ENCODE results near the gene AMPD3. TPM values are rescaled to one million over a fixed set of nuclear protein-coding genes. Genes with fewer than 3 reads are reported as not detected.
A peak's percentile ranks its signal among the peaks of the same experiment; 100 is the strongest.
"Not testable (repeated sequence)": the region's sequence is repeated elsewhere in the genome, so short reads cannot be mapped to it uniquely, and the experiment has no call there.

AMPD3 gene
- total RNA-seq, 2 experiments from 2014 or later: 20.2 to 20.7 TPM

DNA sequence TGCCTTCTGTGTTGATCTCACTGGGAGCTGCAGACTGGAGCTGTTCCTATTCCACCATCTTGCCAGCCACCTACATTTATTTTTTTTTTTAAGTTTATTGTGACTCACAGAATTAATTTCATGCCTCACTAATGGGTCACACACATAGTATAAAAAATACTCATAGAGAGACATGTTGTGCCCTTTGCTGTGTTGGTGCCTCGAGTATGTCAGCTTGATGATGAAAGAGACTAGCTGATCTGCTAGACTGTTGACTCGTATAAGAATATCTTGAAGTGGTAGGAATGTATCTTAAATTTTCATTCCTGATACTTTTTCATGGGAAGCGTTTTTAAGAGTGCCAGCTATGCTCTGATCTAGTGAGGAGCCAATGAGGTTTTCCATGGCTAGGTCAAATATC lies 28.6 kb upstream of the AMPD3 start:
- Mint-ChIP-seq H3K36me3 (no peaks in the 10 kb centered on the region), H3K9me3 (peaks cover 13% of the 10 kb centered on the region), H3K4me3 (no peak overlapping the region), H3K27ac (no peak overlapping the region), H3K4me1 (no peaks in the 10 kb centered on the region), H3K27me3 (peaks cover 4% of the 10 kb centered on the region)
- DNase-seq: no peak

DNA sequence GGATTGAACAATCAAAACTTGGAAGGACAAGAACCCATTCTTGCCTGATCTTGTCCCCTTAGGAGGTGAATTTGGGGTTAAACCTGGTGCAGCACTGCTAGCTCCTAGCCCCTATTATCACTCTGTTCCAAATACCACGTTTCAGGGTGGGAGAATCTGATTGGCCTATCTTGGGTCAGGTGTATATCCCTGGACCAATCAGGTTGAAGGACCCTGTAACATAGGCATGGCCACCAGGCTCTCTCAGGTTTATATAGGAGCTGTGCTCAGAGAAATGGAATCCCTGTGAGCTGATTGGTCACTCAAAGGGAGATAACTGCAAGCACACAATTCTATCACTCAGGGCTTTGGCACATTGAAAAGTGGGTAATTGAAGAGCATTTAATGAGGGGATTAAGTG lies 26.6 kb upstream of the AMPD3 start:
- Mint-ChIP-seq H3K4me1 (no peaks in the 10 kb centered on the region), H3K27me3 (peaks cover under 1% of the 10 kb centered on the region), H3K36me3 (no peaks in the 10 kb centered on the region), H3K27ac (no peak overlapping the region), H3K4me3 (no peak overlapping the region), H3K9me3 (peaks cover 8% of the 10 kb centered on the region)
- DNase-seq: no peak

DNA sequence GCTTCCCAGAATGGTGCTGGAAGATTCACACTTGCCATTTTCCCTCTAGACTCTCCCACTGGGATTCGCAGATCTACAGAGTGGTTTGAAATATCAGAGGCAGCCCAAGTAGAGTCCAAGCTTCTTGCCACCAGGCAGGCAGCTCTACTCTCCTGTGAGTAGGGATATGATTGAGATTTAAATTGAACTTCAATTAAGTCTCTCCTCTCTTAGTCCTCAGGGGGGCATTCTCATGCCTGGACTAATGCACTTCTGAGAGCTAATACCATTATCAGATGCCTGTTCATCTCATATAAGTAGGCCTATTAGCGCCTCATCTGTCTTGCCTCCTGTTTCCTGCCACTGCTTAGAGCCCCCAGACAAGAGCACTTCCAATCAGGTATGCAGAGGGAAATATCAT lies 25.5 kb upstream of the AMPD3 start:
- DNase-seq: no peak
- Mint-ChIP-seq H3K27ac (no peak overlapping the region), H3K27me3 (no peaks in the 10 kb centered on the region)

DNA sequence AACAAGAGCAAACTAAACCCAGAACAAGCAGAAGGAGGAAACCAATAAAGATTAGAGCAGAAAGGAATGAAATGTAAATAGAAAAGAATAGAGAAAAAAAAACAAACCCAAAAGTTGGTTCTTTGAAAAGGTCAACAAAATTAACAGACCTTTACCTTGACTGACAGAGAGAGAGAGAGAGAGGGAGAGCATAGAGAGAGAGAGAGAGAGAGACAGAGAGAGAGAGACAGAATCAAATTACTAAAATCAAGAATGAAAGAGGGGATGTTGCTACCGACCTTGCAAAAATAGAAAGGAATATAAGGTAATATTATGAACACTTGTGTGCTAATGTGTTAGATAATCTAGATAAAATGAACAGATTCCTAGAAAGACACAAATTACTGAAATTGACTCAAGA lies 22.6 kb upstream of the AMPD3 start:
- Mint-ChIP-seq H3K36me3 (no peaks in the 10 kb centered on the region), H3K27me3 (no peaks in the 10 kb centered on the region), H3K4me1 (no peaks in the 10 kb centered on the region), H3K9me3 (peaks cover 5% of the 10 kb centered on the region), H3K27ac (no peak overlapping the region), H3K4me3 (no peak overlapping the region)
- DNase-seq: no peak

More for the DNA sequence above, 25.5 kb upstream of the AMPD3 start:
- Mint-ChIP-seq H3K4me1 (no peaks in the 10 kb centered on the region), H3K36me3 (no peaks in the 10 kb centered on the region), H3K4me3 (no peak overlapping the region), H3K9me3 (peaks cover 5% of the 10 kb centered on the region)

DNA sequence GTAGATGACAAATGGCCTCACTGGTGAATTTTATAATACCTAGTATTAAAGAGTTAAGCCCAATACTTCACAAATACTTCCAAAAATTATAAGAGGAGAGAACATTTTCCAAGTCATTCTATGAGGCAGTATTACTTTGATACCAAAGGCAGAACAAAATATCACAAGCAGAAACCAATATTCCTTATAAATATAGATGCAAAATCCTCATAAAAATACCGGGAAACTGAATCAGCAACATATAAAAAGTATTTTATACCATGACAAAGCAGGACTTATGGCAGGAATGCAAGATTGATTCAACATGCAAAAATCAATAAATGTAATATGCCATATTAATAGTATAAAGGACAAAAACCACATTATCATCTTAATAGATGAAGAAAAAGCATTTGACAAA lies 22.1 kb upstream of the AMPD3 start:
- Mint-ChIP-seq H3K9me3 (peaks cover 5% of the 10 kb centered on the region), H3K4me3 (no peak overlapping the region), H3K36me3 (no peaks in the 10 kb centered on the region), H3K4me1 (no peaks in the 10 kb centered on the region), H3K27me3 (no peaks in the 10 kb centered on the region), H3K27ac (no peak overlapping the region)
- no peak for DNase-seq

DNA sequence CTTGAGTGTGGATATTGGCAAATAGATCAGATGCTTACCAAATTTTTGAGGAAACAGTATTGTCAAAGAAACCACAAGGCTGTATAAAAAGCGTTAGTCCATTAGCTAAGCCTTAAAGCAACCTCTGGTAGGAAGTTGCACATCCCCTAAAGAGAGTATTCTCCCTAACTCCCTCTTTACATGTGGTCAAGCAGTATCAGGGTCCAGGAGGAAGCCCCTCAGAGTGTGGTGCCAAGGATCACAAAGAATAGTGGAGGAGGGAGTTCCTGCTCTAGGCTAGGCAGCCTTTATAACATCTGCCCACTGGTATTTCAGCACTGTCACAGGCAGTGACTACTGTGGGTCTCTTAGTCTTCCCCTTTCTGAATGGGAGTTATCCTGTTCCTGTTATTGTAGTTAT lies 18.8 kb upstream of the AMPD3 start:
- Mint-ChIP-seq H3K9me3 (peaks cover 3% of the 10 kb centered on the region), H3K27ac (no peak overlapping the region), H3K4me3 (no peak overlapping the region), H3K27me3 (no peaks in the 10 kb centered on the region), H3K4me1 (no peaks in the 10 kb centered on the region), H3K36me3 (no peaks in the 10 kb centered on the region)
- DNase-seq: no peak

DNA sequence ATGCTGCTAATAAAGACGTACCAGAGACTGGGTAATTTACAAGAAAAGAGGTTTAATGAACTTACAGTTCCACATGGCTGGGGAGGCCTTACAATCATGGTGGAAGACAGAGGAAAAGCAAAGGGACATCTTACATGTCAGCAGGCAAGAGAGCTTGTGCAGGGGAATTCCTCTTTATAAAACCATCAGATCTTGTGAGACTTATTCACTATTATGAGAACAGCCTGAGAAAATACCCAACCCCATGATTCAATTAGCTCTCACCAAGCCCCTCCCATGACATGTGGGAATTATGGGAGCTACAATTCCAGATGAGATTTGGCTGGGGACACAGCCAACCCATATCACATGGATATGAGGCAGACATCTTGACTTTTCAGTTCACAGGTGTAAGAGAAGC lies 18.4 kb upstream of the AMPD3 start:
- not testable (repeated sequence) for H3K4me1 Mint-ChIP-seq, H3K4me3 Mint-ChIP-seq, H3K36me3 Mint-ChIP-seq, H3K27ac Mint-ChIP-seq, DNase-seq, H3K9me3 Mint-ChIP-seq, H3K27me3 Mint-ChIP-seq

DNA sequence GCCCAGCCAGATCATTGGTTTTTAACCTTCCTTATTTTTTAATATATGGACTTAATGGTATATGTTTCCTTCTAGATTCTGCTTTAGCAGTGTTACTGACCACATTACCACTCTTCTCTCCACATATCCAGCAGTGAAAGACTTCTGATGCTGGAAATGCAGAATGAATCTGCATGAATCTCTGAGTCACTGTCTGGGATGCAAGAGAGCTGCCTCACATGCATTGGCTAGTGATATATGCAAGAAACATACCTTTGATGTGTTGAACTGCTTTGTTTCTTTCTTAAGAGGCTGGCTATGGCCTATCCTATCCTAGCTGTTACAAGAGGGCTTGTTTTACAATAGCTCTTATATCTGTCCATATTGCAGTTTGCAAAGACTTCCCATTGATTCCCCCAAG lies 16.6 kb upstream of the AMPD3 start:
- H3K4me1 Mint-ChIP-seq: peaks cover 15% of the 10 kb centered on the region
- no peaks in the 10 kb centered on the region for H3K9me3 Mint-ChIP-seq
- no peaks in the 10 kb centered on the region for H3K36me3 Mint-ChIP-seq
- no peaks in the 10 kb centered on the region for H3K27me3 Mint-ChIP-seq
- H3K27ac Mint-ChIP-seq: no peak overlapping the region
- DNase-seq: no peak
- no peak overlapping the region for H3K4me3 Mint-ChIP-seq

DNA sequence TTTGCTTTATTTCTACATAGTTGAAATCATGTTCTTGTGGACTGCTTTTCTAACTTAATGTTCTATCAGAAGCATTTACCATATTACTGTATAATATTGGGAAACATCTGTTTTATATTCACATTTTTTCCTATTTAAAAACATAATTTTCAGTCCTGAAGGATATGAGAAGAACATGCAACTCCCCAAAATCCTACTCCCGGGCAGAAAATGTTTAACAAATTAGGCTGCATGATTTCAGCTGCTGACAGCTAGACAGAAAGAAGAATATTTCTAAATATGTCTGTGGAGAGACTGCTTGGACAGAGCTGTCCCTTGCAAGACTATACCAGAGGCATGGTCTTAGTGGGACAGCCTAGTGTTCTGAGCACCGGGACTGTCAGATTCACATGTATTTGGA lies 15.7 kb upstream of the AMPD3 start:
- Mint-ChIP-seq H3K27me3 (no peaks in the 10 kb centered on the region), H3K27ac (no peak overlapping the region), H3K9me3 (no peaks in the 10 kb centered on the region), H3K4me1 (peaks cover 18% of the 10 kb centered on the region), H3K36me3 (no peaks in the 10 kb centered on the region), H3K4me3 (no peak overlapping the region)
- no peak for DNase-seq

DNA sequence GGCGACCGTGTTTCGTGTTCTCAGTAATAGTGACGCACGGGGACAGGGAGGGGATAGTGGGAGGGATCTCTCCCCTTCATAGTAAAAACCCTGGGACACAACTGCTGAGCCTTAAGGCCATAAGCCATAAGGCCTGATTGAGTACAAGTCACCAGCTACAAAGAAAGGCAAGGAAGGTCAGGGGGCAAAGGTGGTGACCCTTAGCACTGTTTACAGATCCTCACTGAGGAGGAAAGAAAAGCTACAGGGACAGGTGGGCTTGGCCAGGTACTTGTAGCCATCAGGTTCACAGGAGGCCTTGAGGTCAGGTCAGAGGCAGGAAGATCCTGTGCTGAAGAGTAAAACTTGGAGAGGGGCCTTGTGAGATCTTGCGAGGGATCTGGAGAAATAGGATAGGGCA lies 15.1 kb upstream of the AMPD3 start:
- H3K27me3 Mint-ChIP-seq: no peaks in the 10 kb centered on the region

DNA sequence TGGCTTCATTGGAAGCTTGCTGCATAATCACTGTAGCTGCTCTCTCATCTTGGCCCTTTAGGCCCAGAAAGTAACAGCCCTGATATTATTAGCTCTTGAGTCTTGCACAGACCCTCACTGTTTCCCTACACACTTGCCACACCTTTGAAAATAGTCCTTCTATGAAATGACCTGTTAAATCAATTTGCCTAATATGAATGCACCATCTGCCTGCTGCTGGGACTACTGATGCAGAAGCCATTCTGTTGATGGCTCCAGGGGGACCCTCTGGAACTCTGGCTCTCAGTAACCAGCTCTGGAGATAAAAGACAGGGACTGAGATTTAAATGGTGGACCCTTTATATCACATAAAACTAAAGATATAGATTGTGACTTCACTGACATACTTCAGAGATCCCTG lies 14.7 kb upstream of the AMPD3 start:
- Mint-ChIP-seq H3K9me3 (no peaks in the 10 kb centered on the region), H3K4me3 (no peak overlapping the region), H3K27ac (no peak overlapping the region), H3K4me1 (peaks cover 29% of the 10 kb centered on the region), H3K36me3 (no peaks in the 10 kb centered on the region), H3K27me3 (no peaks in the 10 kb centered on the region)
- DNase-seq: no peak

More for the DNA sequence above, 15.1 kb upstream of the AMPD3 start:
- H3K4me1 Mint-ChIP-seq: peaks cover 24% of the 10 kb centered on the region
- no peak for DNase-seq
- no peak overlapping the region for H3K27ac Mint-ChIP-seq
- no peak overlapping the region for H3K4me3 Mint-ChIP-seq
- no peaks in the 10 kb centered on the region for H3K9me3 Mint-ChIP-seq
- H3K36me3 Mint-ChIP-seq: no peaks in the 10 kb centered on the region

DNA sequence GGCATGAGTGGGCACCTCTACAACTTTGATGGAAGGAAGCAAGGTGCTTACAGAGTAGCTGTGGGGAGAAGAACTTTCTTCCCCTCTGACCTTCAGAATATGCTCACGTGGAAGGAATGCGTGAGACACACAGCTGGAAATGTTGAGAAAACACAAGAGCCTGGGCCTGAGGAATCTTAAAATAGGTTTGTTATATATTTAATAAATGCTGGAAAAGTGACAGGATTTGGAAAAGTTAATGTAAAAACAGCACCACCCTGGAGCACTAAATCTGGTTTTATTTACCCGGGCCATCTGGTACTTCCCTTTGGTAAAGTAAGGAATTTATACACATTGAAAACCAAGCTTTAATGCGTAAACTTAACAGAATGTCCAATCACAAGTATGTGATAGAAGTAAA lies 14.0 kb upstream of the AMPD3 start:
- DNase-seq: no peak
- H3K27me3 Mint-ChIP-seq: no peaks in the 10 kb centered on the region
- H3K27ac Mint-ChIP-seq: no peak overlapping the region
- H3K4me1 Mint-ChIP-seq: peaks cover 30% of the 10 kb centered on the region
- no peaks in the 10 kb centered on the region for H3K9me3 Mint-ChIP-seq
- no peak overlapping the region for H3K4me3 Mint-ChIP-seq
- no peaks in the 10 kb centered on the region for H3K36me3 Mint-ChIP-seq

DNA sequence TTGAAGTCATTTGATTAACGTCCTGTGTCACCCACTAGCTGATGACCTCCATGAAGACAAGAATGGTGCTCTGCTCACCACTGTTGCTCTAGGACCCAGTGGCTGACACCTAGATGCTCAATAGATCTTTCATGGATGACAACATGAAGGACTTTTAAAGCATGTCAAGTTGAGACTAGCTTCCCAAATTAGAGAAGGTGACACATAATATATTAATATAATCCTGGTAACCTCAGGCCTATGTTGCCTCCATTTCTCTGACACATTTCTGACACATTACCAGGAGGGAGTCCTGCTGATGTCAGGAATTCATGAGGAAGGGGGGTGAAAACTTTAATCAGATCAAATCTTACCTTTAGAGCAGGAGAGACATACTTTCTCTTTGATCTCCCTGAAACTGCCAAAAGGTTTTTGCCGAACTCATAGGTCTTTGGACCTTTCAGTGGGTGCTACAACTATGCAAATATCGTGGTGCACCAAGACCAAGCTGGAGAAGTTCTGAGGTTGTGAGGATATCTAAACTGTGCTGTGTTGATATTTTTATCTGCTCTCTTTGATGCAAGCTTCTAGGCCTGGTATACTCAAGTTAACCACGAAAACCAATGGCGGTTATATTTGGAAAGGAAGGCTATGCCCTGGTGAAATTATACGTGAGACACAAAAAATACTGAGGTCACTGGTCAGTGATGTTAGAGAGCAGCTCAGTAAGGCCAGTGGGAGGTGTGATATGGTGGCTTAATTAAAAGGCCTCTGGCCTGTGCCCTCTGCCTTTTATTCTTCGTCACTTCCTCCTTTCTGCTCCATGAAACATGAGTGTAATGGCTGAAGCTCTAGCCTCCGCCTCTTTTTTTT lies 13.2 kb upstream of the AMPD3 start:
- peak overlapping the region; percentile 28 for H3K27ac Mint-ChIP-seq
- DNase-seq: peak; percentile 40
- no peaks in the 10 kb centered on the region for H3K9me3 Mint-ChIP-seq
- no peak overlapping the region for H3K4me3 Mint-ChIP-seq
- no peaks in the 10 kb centered on the region for H3K27me3 Mint-ChIP-seq
- peaks cover 30% of the 10 kb centered on the region for H3K4me1 Mint-ChIP-seq
- H3K36me3 Mint-ChIP-seq: no peaks in the 10 kb centered on the region

DNA sequence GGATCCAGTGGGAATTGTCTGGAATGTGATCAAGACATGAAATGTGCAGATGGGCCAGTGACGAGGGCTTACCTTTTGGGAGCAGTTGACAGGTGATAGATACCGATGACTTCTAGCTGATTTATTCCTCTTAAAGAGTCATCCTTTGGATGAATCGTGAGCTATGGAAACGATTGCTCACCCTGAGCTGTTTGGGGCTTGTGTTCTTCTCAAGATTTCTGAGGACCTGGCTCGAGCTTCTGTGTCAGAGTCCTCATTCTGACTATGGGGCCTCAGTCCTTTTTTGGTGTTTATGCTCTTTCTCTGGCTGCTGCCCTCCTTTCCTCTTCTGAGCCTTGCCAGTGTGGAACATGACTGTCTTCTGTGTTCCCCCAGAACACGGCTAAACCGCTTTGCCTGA lies 11.9 kb upstream of the AMPD3 start:
- no peaks in the 10 kb centered on the region for H3K27me3 Mint-ChIP-seq
- no peak for DNase-seq
- no peak overlapping the region for H3K27ac Mint-ChIP-seq

DNA sequence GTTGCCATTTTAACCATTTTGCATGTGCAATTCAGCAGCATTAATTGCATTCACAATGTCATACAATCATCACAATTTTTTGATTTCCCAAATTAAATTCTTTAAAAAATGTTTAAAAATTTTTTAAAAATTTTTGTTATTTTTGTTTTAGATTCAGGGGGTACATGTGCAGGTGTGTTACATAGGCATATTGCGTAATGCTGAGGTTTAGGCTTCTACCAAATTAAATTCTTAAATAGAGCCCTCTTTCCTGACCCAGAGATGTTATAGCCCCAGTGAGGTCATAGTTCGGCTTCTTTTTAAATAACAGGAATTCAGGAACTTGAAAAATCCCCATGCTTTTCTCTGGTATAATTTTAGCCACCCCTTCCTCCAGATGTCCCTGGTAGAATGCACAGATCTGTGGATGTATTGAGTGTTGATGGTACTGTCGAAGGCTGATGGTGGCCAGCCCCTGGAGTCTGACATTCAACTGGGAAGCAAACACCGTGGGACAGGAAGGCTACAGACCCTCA lies 11.3 kb upstream of the AMPD3 start:
- DNase-seq: no peak
- no peak overlapping the region for H3K4me3 Mint-ChIP-seq
- peaks cover 36% of the 10 kb centered on the region for H3K4me1 Mint-ChIP-seq
- H3K9me3 Mint-ChIP-seq: no peaks in the 10 kb centered on the region
- no peaks in the 10 kb centered on the region for H3K36me3 Mint-ChIP-seq
- H3K27ac Mint-ChIP-seq: no peak overlapping the region
- H3K27me3 Mint-ChIP-seq: no peaks in the 10 kb centered on the region

More for the DNA sequence above, 11.9 kb upstream of the AMPD3 start:
- Mint-ChIP-seq H3K4me3 (no peak overlapping the region), H3K9me3 (no peaks in the 10 kb centered on the region), H3K4me1 (peaks cover 36% of the 10 kb centered on the region), H3K36me3 (no peaks in the 10 kb centered on the region)

DNA sequence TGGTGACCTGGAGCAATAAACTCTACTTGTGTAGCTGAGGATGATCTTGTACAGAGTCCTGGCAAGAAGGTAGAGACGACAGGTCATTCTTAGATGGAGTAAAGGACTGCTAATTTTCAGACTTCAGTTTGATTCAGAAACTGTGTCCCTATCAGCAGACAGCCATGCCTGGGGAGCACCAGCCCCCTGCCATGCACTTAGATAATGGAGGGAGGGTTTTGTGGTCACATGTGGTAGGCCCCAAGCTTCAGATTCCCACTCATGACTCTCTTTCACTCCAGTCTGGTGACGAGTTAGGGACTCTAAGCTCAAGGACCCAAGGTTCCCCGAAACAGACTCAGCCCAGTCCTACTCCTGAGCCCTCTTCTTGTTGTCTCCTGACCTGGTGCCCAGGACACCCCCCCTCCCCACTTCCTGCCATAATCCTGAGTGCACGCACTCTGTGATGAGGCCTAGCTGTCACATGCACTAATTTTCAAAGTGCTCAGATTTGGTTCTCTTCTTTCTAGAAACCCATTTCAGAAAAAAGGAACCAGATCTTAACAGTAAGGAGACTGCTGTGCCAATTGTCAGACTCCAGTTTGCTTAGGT lies 10.2 kb upstream of the AMPD3 start:
- peaks cover 41% of the 10 kb centered on the region for H3K4me1 Mint-ChIP-seq
- no peak overlapping the region for H3K4me3 Mint-ChIP-seq
- no peaks in the 10 kb centered on the region for H3K36me3 Mint-ChIP-seq
- DNase-seq: no peak
- no peaks in the 10 kb centered on the region for H3K27me3 Mint-ChIP-seq
- H3K27ac Mint-ChIP-seq: no peak overlapping the region
- no peaks in the 10 kb centered on the region for H3K9me3 Mint-ChIP-seq
